ENCODE measurements around the gene LRP11. TPM values are rescaled to one million over a fixed set of nuclear protein-coding genes. Genes with fewer than 3 reads are reported as not detected.

The LRP11 gene
- total RNA-seq, 2 experiments from 2014 or later = 1.5 TPM

GRCh38 chr6:149771925-149772324 is 92.2 kb downstream of the LRP11 start:
- Histone ChIP-seq H3K4me2 (ENCODE audit: low read length) (no peak overlapping the region), H3K79me2 (ENCODE audit: insufficient read depth, low read depth, low read length) (peaks cover 33% of the 10 kb centered on the region), H3K9me3 (ENCODE audit: low read length) (0 out of 2 replicates have a peak, but pooled peaks cover 7% of the 10 kb centered on the region), H3K36me3 (ENCODE audit: insufficient read depth, low read length) (peaks cover 96% of the 10 kb centered on the region), H4K20me1 (ENCODE audit: insufficient read depth, low read length) (no peaks in the 10 kb centered on the region), H3K27ac (ENCODE audit: low read depth, low read length, poor library complexity, severe bottlenecking) (no peak overlapping the region), H2AFZ (ENCODE audit: low read length) (no peak overlapping the region), H3K9me2 (ENCODE audit: insufficient read depth, low read length) (no peaks in the 10 kb centered on the region), H3K4me1 (ENCODE audit: insufficient read depth, low read length, poor library complexity, severe bottlenecking) (no peaks in the 10 kb centered on the region), H3K4me3 (ENCODE audit: low read depth, low read length, poor library complexity, severe bottlenecking) (no peak overlapping the region)
- CTCF ChIA-PET (ENCODE audit: unreplicated experiment) = no interaction called here
- TF ChIP-seq EZH2phosphoT487 (IDR thresholded peaks at IDR 0.05; ENCODE audit: borderline replicate concordance, low read depth, low read length) = no peak
- TF ChIP-seq, protein P1, sequence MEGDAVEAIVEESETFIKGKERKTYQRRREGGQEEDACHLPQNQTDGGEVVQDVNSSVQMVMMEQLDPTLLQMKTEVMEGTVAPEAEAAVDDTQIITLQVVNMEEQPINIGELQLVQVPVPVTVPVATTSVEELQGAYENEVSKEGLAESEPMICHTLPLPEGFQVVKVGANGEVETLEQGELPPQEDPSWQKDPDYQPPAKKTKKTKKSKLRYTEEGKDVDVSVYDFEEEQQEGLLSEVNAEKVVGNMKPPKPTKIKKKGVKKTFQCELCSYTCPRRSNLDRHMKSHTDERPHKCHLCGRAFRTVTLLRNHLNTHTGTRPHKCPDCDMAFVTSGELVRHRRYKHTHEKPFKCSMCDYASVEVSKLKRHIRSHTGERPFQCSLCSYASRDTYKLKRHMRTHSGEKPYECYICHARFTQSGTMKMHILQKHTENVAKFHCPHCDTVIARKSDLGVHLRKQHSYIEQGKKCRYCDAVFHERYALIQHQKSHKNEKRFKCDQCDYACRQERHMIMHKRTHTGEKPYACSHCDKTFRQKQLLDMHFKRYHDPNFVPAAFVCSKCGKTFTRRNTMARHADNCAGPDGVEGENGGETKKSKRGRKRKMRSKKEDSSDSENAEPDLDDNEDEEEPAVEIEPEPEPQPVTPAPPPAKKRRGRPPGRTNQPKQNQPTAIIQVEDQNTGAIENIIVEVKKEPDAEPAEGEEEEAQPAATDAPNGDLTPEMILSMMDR (conservative IDR thresholded peaks at IDR 0.05; ENCODE audit: low read length) = no peak
- POLR2A ChIA-PET = no interaction called here
- no peak for DNase-seq (ENCODE audit: low spot score)
- no TSS peak for BruUV-seq (replicated peaks)
- intact Hi-C loops (cut with micrococcal nuclease; ENCODE audit: unreplicated experiment) = no loop called here

DNA sequence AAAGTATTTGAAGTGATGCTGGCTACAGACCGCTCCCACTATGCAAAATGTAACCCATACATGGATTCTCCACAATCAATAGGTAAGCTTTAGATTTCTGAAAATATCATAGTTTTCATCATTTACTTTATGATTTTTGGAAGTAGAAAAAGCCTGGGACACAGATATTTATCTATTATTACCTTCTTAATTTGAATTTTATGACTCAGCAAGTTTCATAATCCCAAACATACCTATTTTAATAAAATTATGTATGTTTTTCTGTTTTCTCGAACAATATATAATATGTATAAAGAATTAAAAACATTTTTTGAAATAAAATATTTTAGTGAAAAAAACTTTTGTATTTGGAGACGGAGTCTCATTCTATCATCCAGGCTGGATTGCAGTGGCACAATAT is 93.0 kb downstream of the LRP11 start:
- peaks cover 41% of the 10 kb centered on the region for H3K79me2 ChIP-seq (ENCODE audit: insufficient read depth, low read depth, low read length)
- TF ChIP-seq, protein P1 (conservative IDR thresholded peaks at IDR 0.05; ENCODE audit: low read length) = no peak
- TF ChIP-seq EZH2phosphoT487 (IDR thresholded peaks at IDR 0.05; ENCODE audit: borderline replicate concordance, low read depth, low read length) = no peak
- CTCF ChIA-PET (ENCODE audit: unreplicated experiment) = interaction anchor here (0.7 kb wide), 1 partner anchor 261 kb away, joined by 3 read pairs; no protein-coding TSS in a partner anchor
- H3K9me2 ChIP-seq (ENCODE audit: insufficient read depth, low read length) = no peaks in the 10 kb centered on the region
- DNase-seq (ENCODE audit: low spot score) = no peak
- no peak overlapping the region for H3K4me3 ChIP-seq (ENCODE audit: low read depth, low read length, poor library complexity, severe bottlenecking)
- no peaks in the 10 kb centered on the region for H3K4me1 ChIP-seq (ENCODE audit: insufficient read depth, low read length, poor library complexity, severe bottlenecking)
- no peak overlapping the region for H2AFZ ChIP-seq (ENCODE audit: low read length)
- no TSS peak for BruUV-seq (replicated peaks)
- intact Hi-C loops (cut with micrococcal nuclease; ENCODE audit: unreplicated experiment) = no loop called here
- H3K27ac ChIP-seq (ENCODE audit: low read depth, low read length, poor library complexity, severe bottlenecking) = no peak overlapping the region
- H3K36me3 ChIP-seq (ENCODE audit: insufficient read depth, low read length) = peaks cover 96% of the 10 kb centered on the region
- no peaks in the 10 kb centered on the region for H4K20me1 ChIP-seq (ENCODE audit: insufficient read depth, low read length)
- POLR2A ChIA-PET = interaction anchor here (1.2 kb wide), 1 partner anchor 178 kb away, joined by 4 read pairs; no protein-coding TSS in a partner anchor
- no peak overlapping the region for H3K4me2 ChIP-seq (ENCODE audit: low read length)
- peaks cover 14% of the 10 kb centered on the region for H3K9me3 ChIP-seq (ENCODE audit: low read length)

- H2AFZ ChIP-seq (ENCODE audit: low read length) = no peak overlapping the region
- H3K9me3 ChIP-seq (ENCODE audit: low read length) = peaks cover 17% of the 10 kb centered on the region
- no peaks in the 10 kb centered on the region for H3K9me2 ChIP-seq (ENCODE audit: insufficient read depth, low read length)
- peaks cover 52% of the 10 kb centered on the region for H3K79me2 ChIP-seq (ENCODE audit: insufficient read depth, low read depth, low read length)
- H3K4me2 ChIP-seq (ENCODE audit: low read length) = no peak overlapping the region
- TF ChIP-seq, protein P1 (conservative IDR thresholded peaks at IDR 0.05; ENCODE audit: low read length) = no peak
- TF ChIP-seq EZH2phosphoT487 (IDR thresholded peaks at IDR 0.05; ENCODE audit: borderline replicate concordance, low read depth, low read length) = no peak
- intact Hi-C loops (cut with micrococcal nuclease; ENCODE audit: unreplicated experiment) = no loop called here
- no peaks in the 10 kb centered on the region for H3K4me1 ChIP-seq (ENCODE audit: insufficient read depth, low read length, poor library complexity, severe bottlenecking)
- ChIA-PET POLR2A (interaction anchor here (0.6 kb wide), 1 partner anchor 122 kb away, joined by 3 read pairs; no protein-coding TSS in a partner anchor), CTCF (ENCODE audit: unreplicated experiment) (no interaction called here)
- peaks cover 94% of the 10 kb centered on the region for H3K36me3 ChIP-seq (ENCODE audit: insufficient read depth, low read length)
- no TSS peak for BruUV-seq (replicated peaks)
- H3K4me3 ChIP-seq (ENCODE audit: low read depth, low read length, poor library complexity, severe bottlenecking) = no peak overlapping the region
- H3K27ac ChIP-seq (ENCODE audit: low read depth, low read length, poor library complexity, severe bottlenecking) = no peak overlapping the region
- DNase-seq (ENCODE audit: low spot score) = no peak
- H4K20me1 ChIP-seq (ENCODE audit: insufficient read depth, low read length) = no peaks in the 10 kb centered on the region
Observed at GRCh38 chr6:149769676-149770075, 94.5 kb downstream of the LRP11 start.

Measured in OCI-LY7 (cell line).